GM12892 (cell line): ENCODE results near the gene SMYD5.

Experiments
- POLR2A ChIP-seq: IDR thresholded peaks from 2 replicates; pipeline ENCODE4 v1.6.1; 2011; ENCODE audit warnings: low read depth, low read length, control low read depth
- POLR2AphosphoS5 ChIP-seq: IDR thresholded peaks from 2 replicates; pipeline ENCODE4 v1.6.1; 2011; ENCODE audit warnings: low read depth, low read length, control low read depth
- TAF1 ChIP-seq: IDR thresholded peaks from 2 replicates; pipeline ENCODE4 v1.6.1; 2011; ENCODE audit warnings: low read depth, mild to moderate bottlenecking, control low read depth, low read length, borderline replicate concordance

DNA sequence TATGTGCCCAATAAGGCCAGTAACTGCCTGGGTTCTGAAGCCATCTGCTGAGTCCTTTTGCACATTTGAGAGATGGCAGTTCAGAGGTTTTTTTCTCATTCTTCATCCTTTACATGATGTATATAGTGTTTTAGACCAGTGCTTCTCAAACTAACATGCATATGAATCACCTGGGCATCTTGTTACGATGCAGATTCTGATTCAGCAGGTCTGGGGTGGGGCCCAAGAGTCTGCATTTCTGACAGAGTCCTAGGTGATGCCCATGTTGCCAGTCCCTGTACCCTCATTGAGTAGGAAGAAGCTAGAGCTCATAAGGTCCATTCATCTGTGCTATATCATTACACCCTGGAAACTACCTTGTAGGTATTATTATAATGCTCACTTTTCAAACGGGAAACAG, 3.8 kb downstream of the SMYD5 start:
- TF ChIP-seq POLR2A (no peak), POLR2AphosphoS5 (no peak), TAF1 (no peak)
